ENCODE results near the gene MYBBP1A. TPM values are rescaled to one million over a fixed set of nuclear protein-coding genes. Genes with fewer than 3 reads are reported as not detected.

The MYBBP1A gene
- total RNA-seq (2022; extraction: Qiagen RNA extraction; ENCODE audit: low read depth): 88.6 to 111 TPM (median 104 TPM) in 5 replicates

GRCh38 chr17:4554997-4555799, at the start of gene MYBBP1A:
Gene MYBBP1A, minus strand, starts transcription at chr17:4555384. Its CDS starts 60 bp downstream, at chr17:4555324.

GRCh38 chr17:4584101-4584916, 29.1 kb upstream of the MYBBP1A start, which contains the start of gene SMTNL2:
Gene SMTNL2, plus strand, starts transcription at chr17:4584529. Its CDS starts 77 bp downstream, at chr17:4584606.

GRCh38 chr17:4560421-4560820, 5.2 kb upstream of the MYBBP1A start, which contains the start of gene GGT6:
Gene GGT6, minus strand, starts transcription at chr17:4560577. Its CDS starts 56 bp downstream, at chr17:4560521.

GRCh38 chr17:4498461-4499397, 56.5 kb downstream of the MYBBP1A start, which contains the start of gene SPNS2:
Gene SPNS2, plus strand, starts transcription at chr17:4498881. Its CDS starts 167 bp downstream, at chr17:4499048.

Other genes with a start within 250 kb of the MYBBP1A start
- 76.5 to 93.7 TPM (median 87.3 TPM) in 5 replicates for gene UBE2G1, start 188.7 kb downstream of the MYBBP1A start, total RNA-seq (2022; extraction: Qiagen RNA extraction; ENCODE audit: low read depth)
- gene SPNS3, start 121.4 kb downstream of the MYBBP1A start, total RNA-seq (2022; extraction: Qiagen RNA extraction; ENCODE audit: low read depth): 0.12 TPM in 1 of 5 replicates, not detected in the others
- gene SPNS2, start 56.5 kb downstream of the MYBBP1A start, total RNA-seq (2022; extraction: Qiagen RNA extraction; ENCODE audit: low read depth): 10.8 to 21.8 TPM (median 16.4 TPM) in 5 replicates
- not detected in 5 replicates for gene GGT6, start 5.2 kb upstream of the MYBBP1A start, total RNA-seq (2022; extraction: Qiagen RNA extraction; ENCODE audit: low read depth)
- gene SMTNL2, start 29.1 kb upstream of the MYBBP1A start, total RNA-seq (2022; extraction: Qiagen RNA extraction; ENCODE audit: low read depth): 0.37 to 1.3 TPM (median 0.64 TPM) in 5 replicates
- 0.05 to 0.21 TPM (median 0.13 TPM) in 4 of 5 replicates, not detected in the other for gene ALOX15, start 86.3 kb upstream of the MYBBP1A start, total RNA-seq (2022; extraction: Qiagen RNA extraction; ENCODE audit: low read depth)
- 63.6 to 79.6 TPM (median 74.7 TPM) in 5 replicates for gene PELP1, start 148.8 kb upstream of the MYBBP1A start, total RNA-seq (2022; extraction: Qiagen RNA extraction; ENCODE audit: low read depth)
- 44.5 to 71.7 TPM (median 59.7 TPM) in 5 replicates for gene ARRB2, start 155.2 kb upstream of the MYBBP1A start, total RNA-seq (2022; extraction: Qiagen RNA extraction; ENCODE audit: low read depth)
- 40.1 to 44.1 TPM (median 41.9 TPM) in 5 replicates for gene MED11, start 176.0 kb upstream of the MYBBP1A start, total RNA-seq (2022; extraction: Qiagen RNA extraction; ENCODE audit: low read depth)
- 0.16 to 0.74 TPM (median 0.28 TPM) in 5 replicates for gene ZMYND15, start 184.4 kb upstream of the MYBBP1A start, total RNA-seq (2022; extraction: Qiagen RNA extraction; ENCODE audit: low read depth)
- 13.2 to 20.3 TPM (median 18.2 TPM) in 5 replicates for gene CXCL16, start 184.5 kb upstream of the MYBBP1A start, total RNA-seq (2022; extraction: Qiagen RNA extraction; ENCODE audit: low read depth)
- gene TM4SF5, start 216.5 kb upstream of the MYBBP1A start, total RNA-seq (2022; extraction: Qiagen RNA extraction; ENCODE audit: low read depth): 0.40 to 1.3 TPM (median 0.70 TPM) in 5 replicates
- 0.78 to 1.4 TPM (median 0.85 TPM) in 5 replicates for gene VMO1, start 231.0 kb upstream of the MYBBP1A start, total RNA-seq (2022; extraction: Qiagen RNA extraction; ENCODE audit: low read depth)
- not detected in 5 replicates for gene GLTPD2, start 233.6 kb upstream of the MYBBP1A start, total RNA-seq (2022; extraction: Qiagen RNA extraction; ENCODE audit: low read depth)
- gene PSMB6, start 240.8 kb upstream of the MYBBP1A start, total RNA-seq (2022; extraction: Qiagen RNA extraction; ENCODE audit: low read depth): 459 to 505 TPM (median 496 TPM) in 5 replicates